OCI-LY1 (cell line): Measurements from ENCODE around the gene RNF150.

Experiments
- EZH2 ChIP-seq: fragments of 200-600 bp; sonication (generic), shearing (Covaris generic); IDR thresholded peaks from 2 replicates; pipeline ENCODE4 v1.8.0; 2017; ENCODE audit warnings: borderline replicate concordance, mixed run types, mild to moderate bottlenecking, antibody characterized with exemption, low read length, moderate library complexity, mixed read lengths
- TF ChIP-seq, protein P1 (sequence below): fragments of 200-600 bp; sonication (generic), shearing (Covaris generic); IDR thresholded peaks from 2 replicates; pipeline ENCODE4 v1.5.1; 2017; ENCODE audit warnings: mild to moderate bottlenecking, antibody characterized with exemption, low read length, moderate library complexity, mixed read lengths

DNA sequence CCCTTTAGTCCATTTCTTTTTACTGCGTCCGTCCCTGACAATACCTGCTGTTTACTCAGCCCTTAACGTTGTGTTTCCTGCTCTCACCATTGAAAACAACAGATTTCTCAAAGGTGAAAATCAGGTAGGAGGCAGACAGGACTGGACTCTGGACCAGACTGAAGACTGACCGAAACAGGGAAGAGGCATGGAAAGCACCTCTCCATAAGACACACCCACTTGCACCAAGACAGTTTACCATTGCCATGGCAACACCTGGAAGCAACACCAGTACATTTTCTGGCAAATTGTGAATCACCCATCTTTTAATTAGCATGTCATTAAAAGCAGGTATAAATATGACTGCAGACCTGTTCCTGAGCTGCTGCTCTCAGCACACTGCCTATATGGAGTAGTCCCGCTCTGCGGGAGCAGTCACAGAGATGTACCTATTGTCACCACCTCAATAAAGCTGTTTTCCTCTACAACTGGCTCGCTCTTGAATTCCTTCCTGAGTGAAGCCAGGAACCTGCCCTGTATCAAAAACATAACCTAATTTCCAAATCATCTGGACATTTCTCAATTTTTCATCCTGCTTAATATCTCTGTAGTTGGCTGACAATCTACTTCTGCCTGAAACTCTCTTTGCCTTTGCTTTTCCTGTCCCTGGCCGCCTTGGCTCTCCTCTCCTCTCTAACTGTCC, 117.0 kb downstream of the RNF150 start:
- TF ChIP-seq, protein P1, sequence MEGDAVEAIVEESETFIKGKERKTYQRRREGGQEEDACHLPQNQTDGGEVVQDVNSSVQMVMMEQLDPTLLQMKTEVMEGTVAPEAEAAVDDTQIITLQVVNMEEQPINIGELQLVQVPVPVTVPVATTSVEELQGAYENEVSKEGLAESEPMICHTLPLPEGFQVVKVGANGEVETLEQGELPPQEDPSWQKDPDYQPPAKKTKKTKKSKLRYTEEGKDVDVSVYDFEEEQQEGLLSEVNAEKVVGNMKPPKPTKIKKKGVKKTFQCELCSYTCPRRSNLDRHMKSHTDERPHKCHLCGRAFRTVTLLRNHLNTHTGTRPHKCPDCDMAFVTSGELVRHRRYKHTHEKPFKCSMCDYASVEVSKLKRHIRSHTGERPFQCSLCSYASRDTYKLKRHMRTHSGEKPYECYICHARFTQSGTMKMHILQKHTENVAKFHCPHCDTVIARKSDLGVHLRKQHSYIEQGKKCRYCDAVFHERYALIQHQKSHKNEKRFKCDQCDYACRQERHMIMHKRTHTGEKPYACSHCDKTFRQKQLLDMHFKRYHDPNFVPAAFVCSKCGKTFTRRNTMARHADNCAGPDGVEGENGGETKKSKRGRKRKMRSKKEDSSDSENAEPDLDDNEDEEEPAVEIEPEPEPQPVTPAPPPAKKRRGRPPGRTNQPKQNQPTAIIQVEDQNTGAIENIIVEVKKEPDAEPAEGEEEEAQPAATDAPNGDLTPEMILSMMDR, result no peak
- no peak for TF ChIP-seq EZH2
